Measurements from ENCODE around the gene HBS1L.

- no peak for TF ChIP-seq CTCF (IDR thresholded peaks at IDR 0.05)
- TF ChIP-seq POLR2A (IDR thresholded peaks at IDR 0.05) = no peak
- no peak for TF ChIP-seq POLR2AphosphoS5 (IDR thresholded peaks at IDR 0.05)
- no peak for TF ChIP-seq EP300 (IDR thresholded peaks at IDR 0.05)
Observed at GRCh38 chr6:135030532-135031178, 24.0 kb downstream of the HBS1L start.

All from stomach (tissue), 4 donors.